Ishikawa (cell line): Measurements from ENCODE around the gene ZBED4.

Experiments
- CEBPB ChIP-seq: IDR thresholded peaks from 2 replicates; pipeline ENCODE4 v1.6.1; 2012
- CREB1 ChIP-seq: IDR thresholded peaks from 2 replicates; pipeline ENCODE4 v1.6.1; 2012; ENCODE audit warnings: low read depth
- EGR1 ChIP-seq: IDR thresholded peaks from 2 replicates; pipeline ENCODE4 v1.6.1; 2012
- EP300 ChIP-seq: IDR thresholded peaks from 2 replicates; pipeline ENCODE4 v1.6.1; 2012; ENCODE audit warnings: borderline replicate concordance
- FOXM1 ChIP-seq: IDR thresholded peaks from 2 replicates; pipeline ENCODE4 v1.6.1; 2012; ENCODE audit warnings: low read depth, borderline replicate concordance
- NFIC ChIP-seq: IDR thresholded peaks from 2 replicates; pipeline ENCODE4 v1.6.1; 2012
- TAF1 ChIP-seq: IDR thresholded peaks from 2 replicates; pipeline ENCODE4 v1.6.1; 2012; ENCODE audit warnings: low read depth, mild to moderate bottlenecking
- TF ChIP-seq, protein P1 (sequence below): IDR thresholded peaks from 2 replicates; pipeline ENCODE4 v1.6.1; 2012; ENCODE audit warnings: low read depth, mild to moderate bottlenecking
- TF ChIP-seq, protein P2 (sequence below): IDR thresholded peaks from 2 replicates; pipeline ENCODE4 v1.6.1; 2012
- TF ChIP-seq, protein P3 (sequence below): IDR thresholded peaks from 2 replicates; pipeline ENCODE4 v1.6.1; 2012

DNA sequence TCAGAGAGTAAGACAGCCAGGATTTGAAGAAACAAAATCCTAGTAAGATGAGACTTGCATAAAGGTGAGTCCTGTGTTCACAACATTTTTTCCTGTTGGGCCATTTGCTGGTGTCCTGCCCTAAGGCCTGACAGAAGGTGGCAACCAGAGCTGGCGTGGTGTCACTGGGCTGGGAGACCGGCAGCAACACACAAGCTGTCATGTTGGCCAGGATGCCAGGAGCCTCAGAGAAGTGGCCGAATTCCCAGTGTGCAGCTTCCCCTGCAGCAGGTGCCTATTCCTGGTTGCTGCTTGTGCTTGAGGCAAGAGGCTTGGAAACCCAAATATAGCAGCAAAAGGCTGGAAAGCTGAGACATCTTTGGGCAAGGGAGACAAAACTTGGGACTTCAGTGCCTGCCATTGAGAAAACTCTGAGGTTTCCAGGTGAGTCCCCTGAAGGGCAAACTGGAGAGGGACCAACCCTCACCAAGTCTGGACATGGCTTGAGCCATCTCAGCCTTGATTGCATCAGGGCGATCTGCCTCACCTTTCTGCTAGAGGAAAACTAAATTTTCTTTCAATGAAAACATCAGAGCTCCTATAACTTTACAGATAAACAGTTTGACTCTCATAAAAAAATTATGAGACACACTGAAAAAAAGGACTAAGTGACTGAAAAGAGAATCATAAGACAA, 38.7 kb downstream of the ZBED4 start:
- TF ChIP-seq, protein P1, sequence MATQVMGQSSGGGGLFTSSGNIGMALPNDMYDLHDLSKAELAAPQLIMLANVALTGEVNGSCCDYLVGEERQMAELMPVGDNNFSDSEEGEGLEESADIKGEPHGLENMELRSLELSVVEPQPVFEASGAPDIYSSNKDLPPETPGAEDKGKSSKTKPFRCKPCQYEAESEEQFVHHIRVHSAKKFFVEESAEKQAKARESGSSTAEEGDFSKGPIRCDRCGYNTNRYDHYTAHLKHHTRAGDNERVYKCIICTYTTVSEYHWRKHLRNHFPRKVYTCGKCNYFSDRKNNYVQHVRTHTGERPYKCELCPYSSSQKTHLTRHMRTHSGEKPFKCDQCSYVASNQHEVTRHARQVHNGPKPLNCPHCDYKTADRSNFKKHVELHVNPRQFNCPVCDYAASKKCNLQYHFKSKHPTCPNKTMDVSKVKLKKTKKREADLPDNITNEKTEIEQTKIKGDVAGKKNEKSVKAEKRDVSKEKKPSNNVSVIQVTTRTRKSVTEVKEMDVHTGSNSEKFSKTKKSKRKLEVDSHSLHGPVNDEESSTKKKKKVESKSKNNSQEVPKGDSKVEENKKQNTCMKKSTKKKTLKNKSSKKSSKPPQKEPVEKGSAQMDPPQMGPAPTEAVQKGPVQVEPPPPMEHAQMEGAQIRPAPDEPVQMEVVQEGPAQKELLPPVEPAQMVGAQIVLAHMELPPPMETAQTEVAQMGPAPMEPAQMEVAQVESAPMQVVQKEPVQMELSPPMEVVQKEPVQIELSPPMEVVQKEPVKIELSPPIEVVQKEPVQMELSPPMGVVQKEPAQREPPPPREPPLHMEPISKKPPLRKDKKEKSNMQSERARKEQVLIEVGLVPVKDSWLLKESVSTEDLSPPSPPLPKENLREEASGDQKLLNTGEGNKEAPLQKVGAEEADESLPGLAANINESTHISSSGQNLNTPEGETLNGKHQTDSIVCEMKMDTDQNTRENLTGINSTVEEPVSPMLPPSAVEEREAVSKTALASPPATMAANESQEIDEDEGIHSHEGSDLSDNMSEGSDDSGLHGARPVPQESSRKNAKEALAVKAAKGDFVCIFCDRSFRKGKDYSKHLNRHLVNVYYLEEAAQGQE: no peak
- TF ChIP-seq, protein P2, sequence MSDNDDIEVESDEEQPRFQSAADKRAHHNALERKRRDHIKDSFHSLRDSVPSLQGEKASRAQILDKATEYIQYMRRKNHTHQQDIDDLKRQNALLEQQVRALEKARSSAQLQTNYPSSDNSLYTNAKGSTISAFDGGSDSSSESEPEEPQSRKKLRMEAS: no peak
- TF ChIP-seq EP300: no peak
- no peak for TF ChIP-seq FOXM1
- no peak for TF ChIP-seq TAF1
- TF ChIP-seq NFIC: no peak
- TF ChIP-seq, protein P3, sequence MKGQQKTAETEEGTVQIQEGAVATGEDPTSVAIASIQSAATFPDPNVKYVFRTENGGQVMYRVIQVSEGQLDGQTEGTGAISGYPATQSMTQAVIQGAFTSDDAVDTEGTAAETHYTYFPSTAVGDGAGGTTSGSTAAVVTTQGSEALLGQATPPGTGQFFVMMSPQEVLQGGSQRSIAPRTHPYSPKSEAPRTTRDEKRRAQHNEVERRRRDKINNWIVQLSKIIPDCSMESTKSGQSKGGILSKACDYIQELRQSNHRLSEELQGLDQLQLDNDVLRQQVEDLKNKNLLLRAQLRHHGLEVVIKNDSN: no peak
- TF ChIP-seq CEBPB: no peak
- TF ChIP-seq CREB1: no peak
- no peak for TF ChIP-seq EGR1
